ENCODE measurements around the gene HHIPL1.

Gene HHIPL1

GRCh38 chr14:99717682-99718013 lies 72.7 kb downstream of the HHIPL1 start:
- no peak for DNase-seq (ENCODE audit: low read depth)

- DNase-seq (ENCODE audit: low read depth), result no peak
These were observed 73.3 kb downstream of the HHIPL1 start for GRCh38 chr14:99718031-99718810.

GRCh38 chr14:99718811-99719192 lies 73.9 kb downstream of the HHIPL1 start:
- no peak for DNase-seq (ENCODE audit: low read depth)

GRCh38 chr14:99720941-99721791 lies 76.2 kb downstream of the HHIPL1 start:
- no peak for DNase-seq (ENCODE audit: low read depth)

- no peak for DNase-seq (ENCODE audit: low read depth)
These were observed 77.0 kb downstream of the HHIPL1 start for GRCh38 chr14:99721792-99722516.

GRCh38 chr14:99722741-99723140 lies 77.8 kb downstream of the HHIPL1 start:
- DNase-seq (ENCODE audit: low read depth), result no peak

GRCh38 chr14:99724196-99724891 lies 79.4 kb downstream of the HHIPL1 start:
- no peak for DNase-seq (ENCODE audit: low read depth)

GRCh38 chr14:99724939-99725773 lies 80.2 kb downstream of the HHIPL1 start:
- no peak for DNase-seq (ENCODE audit: low read depth)

GRCh38 chr14:99725774-99726537 lies 81.0 kb downstream of the HHIPL1 start:
- DNase-seq (ENCODE audit: low read depth), result no peak

- no peak for DNase-seq (ENCODE audit: low read depth)
These were observed 81.7 kb downstream of the HHIPL1 start for GRCh38 chr14:99726538-99727095.

- DNase-seq (ENCODE audit: low read depth), result no peak
These were observed 82.4 kb downstream of the HHIPL1 start for GRCh38 chr14:99727096-99727870.

GRCh38 chr14:99728231-99728920 lies 83.4 kb downstream of the HHIPL1 start:
- DNase-seq (ENCODE audit: low read depth), result no peak

- DNase-seq (ENCODE audit: low read depth), result no peak
These were observed 84.1 kb downstream of the HHIPL1 start for GRCh38 chr14:99728981-99729451.
